Hepatocyte (in vitro differentiated cells): Measurements from ENCODE around the gene RGS19.

Source experiments
- CTCF ChIP-seq: fragments of 200-600 bp; sonication (generic); IDR thresholded peaks from 2 replicates; pipeline ENCODE4 v1.5.1; 2016; ENCODE audit warnings: antibody characterized with exemption, mild to moderate bottlenecking; ENCODE audit not compliant: poor library complexity
- EZH2phosphoT487 ChIP-seq: fragments of 200-600 bp; sonication (generic); IDR thresholded peaks from one replicate; pipeline ENCODE4 v1.6.1; 2018; ENCODE audit warnings: antibody characterized with exemption, mild to moderate bottlenecking, low read depth, moderate library complexity; ENCODE audit not compliant: unreplicated experiment, severe bottlenecking

- TF ChIP-seq CTCF (no peak), EZH2phosphoT487 (no peak)
Observed at GRCh38 chr20:64033981-64034493, 45.3 kb downstream of the RGS19 start.
